Subcutaneous abdominal adipose tissue (tissue), 5 donors: Measurements from ENCODE around the gene PIAS1.

Experiments
- H3K27ac ChIP-seq: one replicate; pipeline ENCODE4 v1.7.0; 2013; ENCODE audit warnings: low read depth, mild to moderate bottlenecking, inconsistent platforms, low read length, moderate library complexity
- H3K27me3 ChIP-seq, 5 donors: one replicate each; pipeline ENCODE4 v1.7.0; 2013; ENCODE audit warnings: low read length in 5 of 5, inconsistent platforms in 1 of 5; ENCODE audit not compliant: control insufficient read depth in 5 of 5, insufficient read depth in 4 of 5
- H3K36me3 ChIP-seq, 5 donors: one replicate each; pipeline ENCODE4 v1.7.0; 2013; ENCODE audit warnings: low read length in 5 of 5; ENCODE audit not compliant: control insufficient read depth in 5 of 5, insufficient read depth in 5 of 5
- H3K4me1 ChIP-seq, 5 donors: one replicate each; pipeline ENCODE4 v1.7.0; 2013; ENCODE audit warnings: low read length in 5 of 5, mild to moderate bottlenecking in 3 of 5, moderate library complexity in 1 of 5; ENCODE audit not compliant: control insufficient read depth in 5 of 5, insufficient read depth in 5 of 5
- H3K4me3 ChIP-seq, 5 donors: one replicate each; pipeline ENCODE4 v1.7.0; 2013; ENCODE audit warnings: low read length in 5 of 5, low read depth in 1 of 5
- H3K9ac ChIP-seq, 5 donors: one replicate each; pipeline ENCODE4 v1.7.0; 2013; ENCODE audit warnings: low read length in 5 of 5, mild to moderate bottlenecking in 4 of 5, moderate library complexity in 3 of 5
- H3K9me3 ChIP-seq, 5 donors: one replicate each; pipeline ENCODE4 v1.7.0; 2013; ENCODE audit warnings: low read length in 5 of 5; ENCODE audit not compliant: control insufficient read depth in 5 of 5
- donor health status: healthy.
- donor health status: healthy.
- donor health status: healthy.
- donor health status: healthy.
- donor health status: healthy.

The PIAS1 gene

GRCh38 chr15:68020685-68021084 is 33.4 kb upstream of the PIAS1 start:
- Histone ChIP-seq H3K9ac (no peak overlapping the region), H3K27me3 (no peaks in the 10 kb centered on the region), H3K36me3 (no peaks in the 10 kb centered on the region), H3K4me3 (no peak overlapping the region), H3K9me3 (no peaks in the 10 kb centered on the region), H3K4me1 (peaks cover 0 to 7% (median 0%) of the 10 kb centered on the region in 5 donors), H3K27ac (no peak overlapping the region)

GRCh38 chr15:68022061-68022460 is 32.1 kb upstream of the PIAS1 start:
- Histone ChIP-seq H3K9me3 (no peaks in the 10 kb centered on the region), H3K27ac (no peak overlapping the region), H3K36me3 (no peaks in the 10 kb centered on the region)

GRCh38 chr15:68023307-68024101 is 30.6 kb upstream of the PIAS1 start:
- no peak overlapping the region for H3K27ac ChIP-seq
- no peak overlapping the region for H3K9ac ChIP-seq
- H3K4me3 ChIP-seq = no peak overlapping the region

More at GRCh38 chr15:68022061-68022460, 32.1 kb upstream of the PIAS1 start:
- H3K4me3 ChIP-seq = no peak overlapping the region
- no peak overlapping the region for H3K9ac ChIP-seq
- no peaks in the 10 kb centered on the region for H3K27me3 ChIP-seq
- peaks cover 0 to 7% (median 0%) of the 10 kb centered on the region in 5 donors for H3K4me1 ChIP-seq

GRCh38 chr15:68025835-68026424 is 28.2 kb upstream of the PIAS1 start:
- Histone ChIP-seq H3K4me1 (peaks cover 0 to 7% (median 0%) of the 10 kb centered on the region in 5 donors), H3K9ac (no peak overlapping the region), H3K36me3 (no peaks in the 10 kb centered on the region), H3K4me3 (no peak overlapping the region), H3K27ac (no peak overlapping the region), H3K27me3 (no peaks in the 10 kb centered on the region), H3K9me3 (no peaks in the 10 kb centered on the region)

More at GRCh38 chr15:68023307-68024101, 30.6 kb upstream of the PIAS1 start:
- Histone ChIP-seq H3K9me3 (no peaks in the 10 kb centered on the region), H3K36me3 (no peaks in the 10 kb centered on the region), H3K27me3 (no peaks in the 10 kb centered on the region), H3K4me1 (peaks cover 0 to 7% (median 0%) of the 10 kb centered on the region in 5 donors)

- Histone ChIP-seq H3K27ac (no peak overlapping the region), H3K9me3 (no peaks in the 10 kb centered on the region), H3K4me1 (peaks cover 0 to 10% (median 0%) of the 10 kb centered on the region in 5 donors), H3K36me3 (no peaks in the 10 kb centered on the region), H3K27me3 (no peaks in the 10 kb centered on the region), H3K9ac (no peak overlapping the region), H3K4me3 (no peak overlapping the region)
These were observed 26.7 kb upstream of the PIAS1 start for GRCh38 chr15:68027388-68027787.

- no peak overlapping the region for H3K9ac ChIP-seq
- no peak overlapping the region for H3K27ac ChIP-seq
- H3K4me3 ChIP-seq = no peak overlapping the region
These were observed 25.8 kb upstream of the PIAS1 start for GRCh38 chr15:68028137-68028887.

GRCh38 chr15:68028888-68029207 is 25.3 kb upstream of the PIAS1 start:
- Histone ChIP-seq H3K4me1 (peaks cover 0 to 6% (median 0%) of the 10 kb centered on the region in 5 donors), H3K27me3 (no peaks in the 10 kb centered on the region), H3K27ac (no peak overlapping the region), H3K36me3 (no peaks in the 10 kb centered on the region), H3K4me3 (no peak overlapping the region), H3K9me3 (no peaks in the 10 kb centered on the region), H3K9ac (no peak overlapping the region)

More at GRCh38 chr15:68028137-68028887, 25.8 kb upstream of the PIAS1 start:
- no peaks in the 10 kb centered on the region for H3K27me3 ChIP-seq
- H3K36me3 ChIP-seq = no peaks in the 10 kb centered on the region
- peaks cover 0 to 7% (median 0%) of the 10 kb centered on the region in 5 donors for H3K4me1 ChIP-seq
- H3K9me3 ChIP-seq = no peaks in the 10 kb centered on the region

- H3K27ac ChIP-seq = no peak overlapping the region
- no peaks in the 10 kb centered on the region for H3K27me3 ChIP-seq
- H3K36me3 ChIP-seq = no peaks in the 10 kb centered on the region
- H3K9me3 ChIP-seq = no peaks in the 10 kb centered on the region
- H3K9ac ChIP-seq = no peak overlapping the region
- no peak overlapping the region for H3K4me3 ChIP-seq
- peaks cover 0 to 6% (median 0%) of the 10 kb centered on the region in 5 donors for H3K4me1 ChIP-seq
These were observed 24.2 kb upstream of the PIAS1 start for GRCh38 chr15:68029959-68030358.

- Histone ChIP-seq H3K27me3 (no peaks in the 10 kb centered on the region), H3K36me3 (no peaks in the 10 kb centered on the region), H3K4me3 (no peak overlapping the region), H3K27ac (no peak overlapping the region), H3K4me1 (peaks cover 0 to 6% (median 0%) of the 10 kb centered on the region in 5 donors), H3K9me3 (no peaks in the 10 kb centered on the region), H3K9ac (no peak overlapping the region)
These were observed 22.7 kb upstream of the PIAS1 start for GRCh38 chr15:68031404-68031803.

- H3K9ac ChIP-seq = no peak overlapping the region
- H3K27me3 ChIP-seq = no peaks in the 10 kb centered on the region
- no peaks in the 10 kb centered on the region for H3K9me3 ChIP-seq
- H3K4me1 ChIP-seq = peaks cover 0 to 6% (median 0%) of the 10 kb centered on the region in 5 donors
- no peak overlapping the region for H3K27ac ChIP-seq
- H3K4me3 ChIP-seq = no peak overlapping the region
- H3K36me3 ChIP-seq = no peaks in the 10 kb centered on the region
These were observed 21.4 kb upstream of the PIAS1 start for GRCh38 chr15:68032672-68033071.
